SK-N-SH (cell line): ENCODE data around the gene RFC4. TPM values are rescaled to one million over a fixed set of nuclear protein-coding genes. Genes with fewer than 3 reads are reported as not detected.
"Not testable (repeated sequence)": the region's sequence is repeated elsewhere in the genome, so short reads cannot be mapped to it uniquely, and the experiment has no call there.

ENCODE experiments used
- CTCF ChIA-PET: fragments of 300-600, 350-600 bp; formaldehyde crosslinking; extraction: SDS; loops from one replicate; lab custom pipeline; 2021; lab: Yijun Ruan, JAX
- POLR2A ChIA-PET: fragments of 350-600 bp; sonication (Branson Sonifier 250); formaldehyde crosslinking; extraction: SDS; loops from one replicate; lab custom pipeline; 2020; ENCODE audit warnings: antibody characterized with exemption, inconsistent platforms; lab: Yijun Ruan, JAX
- DNase-seq: peaks from one replicate; pipeline ENCODE4 v3.0.0; 2012
- H2AFZ ChIP-seq: fragments of 200-600 bp; sonication (generic); 2 replicates; pipeline ENCODE4 v1.8.1; 2016; ENCODE audit warnings: antibody characterized with exemption, mild to moderate bottlenecking, low read depth
- H3F3A ChIP-seq: fragments of 200-600 bp; sonication (generic); replicated peaks from 2 replicates; pipeline ENCODE3; 2016; ENCODE audit warnings: antibody characterized with exemption, mild to moderate bottlenecking; ENCODE audit not compliant: insufficient read depth
- H3K27ac ChIP-seq, 2 experiments: fragments of 200-500 bp in 1 of 2; fragments of 200-600 bp in 1 of 2; sonication (Bioruptor generic) in 1 of 2; sonication (generic), shearing (Covaris generic) in 1 of 2; 2 replicates each; pipeline versions ENCODE4 v1.5.1 to v1.6.1; 2014 to 2016; ENCODE audit warnings: low read depth in 2 of 2, inconsistent platforms in 1 of 2, low read length in 1 of 2, mild to moderate bottlenecking in 1 of 2, mixed read lengths in 1 of 2
- H3K27me3 ChIP-seq: fragments of 200-600 bp; sonication (generic), shearing (Covaris generic); 2 replicates; pipeline ENCODE4 v1.6.1; 2016; ENCODE audit warnings: mixed run types; ENCODE audit not compliant: insufficient read depth
- H3K36me3 ChIP-seq, 2 experiments: fragments of 200-500 bp in 1 of 2; fragments of 200-600 bp in 1 of 2; sonication (Bioruptor generic) in 1 of 2; sonication (generic) in 1 of 2; replicated peaks in 1 of 2; 2 replicates each; pipeline versions ENCODE3 to v1.5.1; 2014 to 2016; ENCODE audit warnings: low read length in 1 of 2, mild to moderate bottlenecking in 1 of 2; ENCODE audit not compliant: insufficient read depth in 2 of 2, control insufficient read depth in 1 of 2
- H3K4me1 ChIP-seq, 2 experiments: fragments of 200-500 bp in 1 of 2; fragments of 200-600 bp in 1 of 2; sonication (Bioruptor generic) in 1 of 2; sonication (generic), shearing (Covaris generic) in 1 of 2; 2 replicates each; pipeline versions ENCODE4 v1.5.1 to v1.6.1; 2014 to 2016; ENCODE audit warnings: low read depth in 1 of 2, low read length in 1 of 2, mixed run types in 1 of 2; ENCODE audit not compliant: insufficient read depth in 2 of 2, control insufficient read depth in 1 of 2
- H3K4me2 ChIP-seq: fragments of 200-600 bp; sonication (generic), shearing (Covaris generic); 2 replicates; pipeline ENCODE4 v1.6.1; 2017; ENCODE audit warnings: mixed run types
- H3K4me3 ChIP-seq, 2 experiments: fragments of 200-500 bp in 1 of 2; fragments of 200-600 bp in 1 of 2; sonication (Bioruptor generic) in 1 of 2; sonication (generic), shearing (Covaris generic) in 1 of 2; 2 replicates each; pipeline versions ENCODE4 v1.5.1 to v1.8.1; 2014 to 2016; ENCODE audit warnings: low read depth in 2 of 2, inconsistent platforms in 1 of 2, low read length in 1 of 2, mild to moderate bottlenecking in 1 of 2, mixed read lengths in 1 of 2, moderate library complexity in 1 of 2
- H3K79me2 ChIP-seq: fragments of 200-600 bp; sonication (generic); 2 replicates; pipeline ENCODE4 v1.8.1; 2017; ENCODE audit warnings: mild to moderate bottlenecking; ENCODE audit not compliant: insufficient read depth
- H3K9ac ChIP-seq: fragments of 200-600 bp; sonication (generic); 2 replicates; pipeline ENCODE4 v1.6.1; 2017; ENCODE audit warnings: mixed run types
- H3K9me2 ChIP-seq: fragments of 200-600 bp; sonication (generic); 2 replicates; pipeline ENCODE4 v1.6.1; 2017; ENCODE audit warnings: mixed run types
- H3K9me3 ChIP-seq: fragments of 200-600 bp; sonication (generic); 2 replicates; pipeline ENCODE4 v1.6.1; 2017; ENCODE audit warnings: mixed run types, mild to moderate bottlenecking, moderate library complexity
- H4K20me1 ChIP-seq: fragments of 200-600 bp; sonication (generic); 2 replicates; pipeline ENCODE4 v1.6.1; 2017; ENCODE audit warnings: mild to moderate bottlenecking, mixed run types; ENCODE audit not compliant: insufficient read depth
- EZH2phosphoT487 ChIP-seq: fragments of 200-600 bp; sonication (generic); IDR thresholded peaks from 2 replicates; pipeline ENCODE4 v1.6.1; 2017; ENCODE audit warnings: low read depth, mixed run types, mild to moderate bottlenecking, antibody characterized with exemption, moderate library complexity, borderline replicate concordance
- FOXM1 ChIP-seq: IDR thresholded peaks from 2 replicates; pipeline ENCODE4 v1.4.0; 2012; ENCODE audit warnings: low read depth, mild to moderate bottlenecking
- MAX ChIP-seq: IDR thresholded peaks from 2 replicates; pipeline ENCODE4 v1.4.0; 2012; ENCODE audit warnings: low read depth
- PBX3 ChIP-seq: IDR thresholded peaks from 2 replicates; pipeline ENCODE4; 2012
- TAF1 ChIP-seq: IDR thresholded peaks from 2 replicates; pipeline ENCODE4 v1.6.1; 2012; ENCODE audit warnings: low read depth, mild to moderate bottlenecking, low read length, moderate library complexity, borderline replicate concordance
- YY1 ChIP-seq: IDR thresholded peaks from 2 replicates; pipeline ENCODE4 v1.4.0; 2012; ENCODE audit warnings: low read depth, mild to moderate bottlenecking
- ZBTB33 ChIP-seq: IDR thresholded peaks from 2 replicates; pipeline ENCODE4 v1.4.0; 2012; ENCODE audit warnings: low read depth, borderline replicate concordance
- WGBS: methylation state at CpG from one replicate; pipeline ENCODE4 v1.1.6; 2017; ENCODE audit warnings: low lambda C conversion rate; 5-methylcytosine and 5-hydroxymethylcytosine counted together
- polyA plus RNA-seq, 3 experiments: library from polyadenylated mRNA; depleted of rRNA; stranded (reverse); fragments of >200 nt; gene quantifications; 2 replicates each; pipeline ENCODE4 v1.2.3, GENCODE V29; 2012
- TF ChIP-seq, protein P1 (sequence below): fragments of 200-600 bp; sonication (generic); IDR thresholded peaks from 2 replicates; pipeline ENCODE4 v1.6.1; 2017; ENCODE audit warnings: antibody characterized with exemption, mild to moderate bottlenecking, moderate library complexity

RFC4 gene
- polyA plus RNA-seq, 1 of the 3 experiments (the other 2 are of a cell fraction) = 13.1 TPM

- H4K20me1 ChIP-seq = no peaks in the 10 kb centered on the region
- CTCF ChIA-PET = interaction anchor here (1.0 to 3.2 kb wide), 4 partner anchors 14 to 218 kb away, joined by 3 to 15 read pairs (median 6); no protein-coding TSS in a partner anchor
- POLR2A ChIA-PET = interaction anchor here (0.6 to 2.5 kb wide), 2 partner anchors 9 to 24 kb away, joined by 3 to 15 read pairs; partner anchors contain the start of gene EIF4A2
- peak overlapping the region; percentile 75 to 89; a peak in 3 of 4 replicates for H3K4me3 ChIP-seq
- H3K27ac ChIP-seq = no peak overlapping the region
- peak overlapping the region; percentile 98; the same call in 1 of the 2 replicates for H2AFZ ChIP-seq
- H3K4me2 ChIP-seq = peak overlapping the region; percentile 90
- H3K79me2 ChIP-seq = peaks cover 16% of the 10 kb centered on the region
- H3K27me3 ChIP-seq = no peaks in the 10 kb centered on the region
- H3K9me2 ChIP-seq = no peaks in the 10 kb centered on the region
- TF ChIP-seq PBX3 = no peak
- no peak for TF ChIP-seq TAF1
- no peak for TF ChIP-seq YY1
- TF ChIP-seq, protein P1, sequence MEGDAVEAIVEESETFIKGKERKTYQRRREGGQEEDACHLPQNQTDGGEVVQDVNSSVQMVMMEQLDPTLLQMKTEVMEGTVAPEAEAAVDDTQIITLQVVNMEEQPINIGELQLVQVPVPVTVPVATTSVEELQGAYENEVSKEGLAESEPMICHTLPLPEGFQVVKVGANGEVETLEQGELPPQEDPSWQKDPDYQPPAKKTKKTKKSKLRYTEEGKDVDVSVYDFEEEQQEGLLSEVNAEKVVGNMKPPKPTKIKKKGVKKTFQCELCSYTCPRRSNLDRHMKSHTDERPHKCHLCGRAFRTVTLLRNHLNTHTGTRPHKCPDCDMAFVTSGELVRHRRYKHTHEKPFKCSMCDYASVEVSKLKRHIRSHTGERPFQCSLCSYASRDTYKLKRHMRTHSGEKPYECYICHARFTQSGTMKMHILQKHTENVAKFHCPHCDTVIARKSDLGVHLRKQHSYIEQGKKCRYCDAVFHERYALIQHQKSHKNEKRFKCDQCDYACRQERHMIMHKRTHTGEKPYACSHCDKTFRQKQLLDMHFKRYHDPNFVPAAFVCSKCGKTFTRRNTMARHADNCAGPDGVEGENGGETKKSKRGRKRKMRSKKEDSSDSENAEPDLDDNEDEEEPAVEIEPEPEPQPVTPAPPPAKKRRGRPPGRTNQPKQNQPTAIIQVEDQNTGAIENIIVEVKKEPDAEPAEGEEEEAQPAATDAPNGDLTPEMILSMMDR = no peak
- no peak for TF ChIP-seq ZBTB33
- no peak for TF ChIP-seq EZH2phosphoT487
- no peak for TF ChIP-seq MAX
- TF ChIP-seq FOXM1 = no peak
- no peaks in the 10 kb centered on the region for H3K9me3 ChIP-seq
- 69% methylated on average over 5 of the region's 5 CpGs for WGBS
- H3K9ac ChIP-seq = no peak overlapping the region
- H3K36me3 ChIP-seq = peaks cover 6 to 7% of the 10 kb centered on the region in 2 experiments
- no peak for DNase-seq
- H3K4me1 ChIP-seq = peaks cover 8 to 12% of the 10 kb centered on the region in 2 experiments; a peak in 3 of 4 replicates
- H3F3A ChIP-seq = peaks cover 4% of the 10 kb centered on the region
These were observed 949 bp upstream of the RFC4 start for GRCh38 chr3:186807231-186807630.

DNA sequence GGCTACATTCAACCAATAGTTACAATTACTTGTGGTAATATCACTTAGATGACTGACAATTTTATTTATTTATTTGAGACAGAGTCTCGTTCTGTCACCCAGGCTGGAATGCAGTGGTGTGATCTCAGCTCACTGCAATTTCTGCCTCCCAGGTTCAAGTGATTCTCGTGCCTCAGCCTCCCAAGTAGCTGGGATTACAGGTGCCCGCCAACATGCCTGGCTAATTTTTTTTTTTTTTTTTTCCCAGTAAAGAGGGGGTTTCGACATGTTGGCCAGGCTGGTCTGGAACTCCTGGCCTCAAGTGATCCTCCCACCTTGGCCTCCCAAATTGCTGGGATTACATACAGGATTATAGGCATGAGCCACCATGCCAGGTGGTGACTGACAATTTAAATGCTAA is 2.8 kb downstream of the RFC4 start:
- DNase-seq, H4K20me1 ChIP-seq, H3K27ac ChIP-seq, H2AFZ ChIP-seq, H3K27me3 ChIP-seq, H3K9me2 ChIP-seq, H3K4me2 ChIP-seq, H3K9ac ChIP-seq, H3K9me3 ChIP-seq, H3K4me3 ChIP-seq, H3F3A ChIP-seq: not testable (repeated sequence)
- ChIA-PET CTCF (interaction anchor here (0.6 to 1.2 kb wide), 2 partner anchors 17 to 186 kb away, joined by 3 to 4 read pairs; no protein-coding TSS in a partner anchor), POLR2A (interaction anchor here (1.7 kb wide), 1 partner anchor 20 kb away, joined by 7 read pairs; the partner anchor contains the start of gene EIF4A2)
- H3K79me2 ChIP-seq = peaks cover 16% of the 10 kb centered on the region
- peaks cover 21 to 26% of the 10 kb centered on the region in 2 experiments for H3K36me3 ChIP-seq
- peaks cover 8 to 12% of the 10 kb centered on the region in 2 experiments; a peak in 3 of 4 replicates for H3K4me1 ChIP-seq
- WGBS = 92% methylated on average over 4 of the region's 4 CpGs
